KOPT-K1 (cell line): ENCODE data around the gene KCNT1.

Experiments used
- H3K27ac ChIP-seq: fragments of 200-600 bp; sonication (generic); 2 replicates; pipeline ENCODE4 v1.5.1; 2016; ENCODE audit warnings: antibody characterized with exemption, mild to moderate bottlenecking, low read depth, low read length; ENCODE audit not compliant: poor library complexity, severe bottlenecking
- H3K36me3 ChIP-seq: fragments of 200-600 bp; sonication (generic); 2 replicates; pipeline ENCODE4 v1.5.1; 2017; ENCODE audit warnings: antibody characterized with exemption, mild to moderate bottlenecking, low read length, moderate library complexity; ENCODE audit not compliant: insufficient read depth
- H3K9me3 ChIP-seq: fragments of 200-600 bp; sonication (generic); 2 replicates; pipeline ENCODE4 v1.5.1; 2017; ENCODE audit warnings: antibody characterized with exemption, low read length, mild to moderate bottlenecking; ENCODE audit not compliant: insufficient read depth, poor library complexity, severe bottlenecking

Gene KCNT1

DNA sequence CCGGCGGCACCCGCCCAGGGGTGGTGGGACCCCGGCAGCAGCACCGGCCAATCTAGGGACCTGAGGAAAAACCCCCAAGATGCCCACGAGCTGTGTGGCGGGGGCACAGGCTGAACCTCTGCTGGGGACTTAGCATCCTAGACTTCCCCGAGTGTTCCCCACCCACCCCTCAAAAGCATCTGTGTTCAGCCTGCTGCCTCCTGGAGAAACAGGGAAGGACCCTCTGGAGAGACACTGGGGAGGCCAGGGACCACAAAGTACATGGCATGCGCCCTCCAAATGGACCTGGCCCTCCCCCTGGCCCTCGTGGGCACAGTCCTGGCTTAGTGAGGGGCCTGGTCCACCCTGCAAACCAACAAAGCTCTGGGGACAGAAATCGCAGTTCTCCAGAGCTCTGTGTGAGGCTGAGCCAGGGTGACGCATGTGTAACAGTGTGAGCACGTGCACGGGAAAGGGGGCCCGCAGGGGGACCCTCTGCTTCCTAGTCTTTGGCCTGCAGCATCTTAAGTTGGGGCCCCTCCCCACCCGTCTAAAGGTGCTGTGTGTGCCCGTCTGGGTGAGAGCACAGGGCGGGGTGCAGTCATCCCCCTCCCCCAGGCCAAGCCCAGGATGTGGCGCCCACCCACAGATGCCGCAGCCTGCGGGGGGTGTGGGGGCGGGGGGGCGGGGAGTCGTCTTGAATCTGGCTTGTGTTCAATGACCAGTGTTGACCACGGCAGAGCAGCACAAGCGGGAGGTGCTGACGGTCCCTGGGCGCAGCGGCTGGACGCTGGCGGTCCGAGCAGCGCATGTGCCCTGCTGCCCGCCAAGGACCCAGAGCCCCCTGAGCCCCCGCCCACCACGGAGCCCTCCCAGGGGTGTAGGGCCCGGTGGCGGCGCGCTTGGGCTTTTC is 672 bp upstream of the KCNT1 start:
- no peaks in the 10 kb centered on the region for H3K9me3 ChIP-seq
- H3K27ac ChIP-seq = no peak overlapping the region
- H3K36me3 ChIP-seq = no peaks in the 10 kb centered on the region

DNA sequence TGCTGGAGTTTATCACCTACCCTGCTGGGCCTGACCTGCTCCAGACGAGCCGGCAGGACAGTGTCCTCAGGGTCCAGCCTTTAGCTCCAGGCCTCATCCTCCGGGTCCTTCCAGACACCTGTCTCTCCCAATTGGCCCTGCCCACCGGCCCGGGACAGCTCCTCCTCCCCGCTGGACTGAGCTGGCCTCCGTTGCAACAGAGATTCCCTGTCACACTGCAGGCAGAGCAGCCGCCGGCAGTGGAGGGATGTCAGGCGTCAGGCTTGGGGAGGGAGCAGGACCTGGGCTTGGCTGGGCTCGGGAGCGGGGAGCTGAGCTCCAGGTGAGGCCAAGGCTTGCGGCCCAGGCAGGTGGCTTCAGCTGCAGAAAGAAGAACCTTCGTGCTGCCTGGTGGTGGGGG is 1.7 kb downstream of the KCNT1 start:
- Histone ChIP-seq H3K27ac (no peak overlapping the region), H3K9me3 (no peaks in the 10 kb centered on the region), H3K36me3 (no peaks in the 10 kb centered on the region)

DNA sequence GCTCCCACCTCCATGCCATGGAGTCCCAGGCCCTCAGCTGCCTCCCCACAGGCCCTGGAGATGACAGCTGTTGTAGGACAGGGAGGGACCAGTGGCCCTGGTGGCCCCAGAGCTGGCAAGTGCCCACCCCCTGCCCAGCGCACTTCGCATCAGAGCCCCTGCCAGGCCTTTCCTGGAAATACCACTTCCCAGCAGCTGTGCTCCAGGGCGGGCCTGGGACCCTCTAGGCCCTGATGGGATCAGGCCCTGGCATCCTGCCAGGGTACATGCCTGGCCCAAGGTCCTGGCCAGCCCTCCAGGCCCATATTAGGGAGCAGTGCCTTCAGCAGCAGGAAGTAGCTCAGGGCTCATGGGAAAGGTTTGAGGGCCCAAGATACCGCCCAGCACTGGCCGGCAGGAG is 2.5 kb downstream of the KCNT1 start:
- Histone ChIP-seq H3K27ac (no peak overlapping the region), H3K9me3 (no peaks in the 10 kb centered on the region), H3K36me3 (no peaks in the 10 kb centered on the region)

DNA sequence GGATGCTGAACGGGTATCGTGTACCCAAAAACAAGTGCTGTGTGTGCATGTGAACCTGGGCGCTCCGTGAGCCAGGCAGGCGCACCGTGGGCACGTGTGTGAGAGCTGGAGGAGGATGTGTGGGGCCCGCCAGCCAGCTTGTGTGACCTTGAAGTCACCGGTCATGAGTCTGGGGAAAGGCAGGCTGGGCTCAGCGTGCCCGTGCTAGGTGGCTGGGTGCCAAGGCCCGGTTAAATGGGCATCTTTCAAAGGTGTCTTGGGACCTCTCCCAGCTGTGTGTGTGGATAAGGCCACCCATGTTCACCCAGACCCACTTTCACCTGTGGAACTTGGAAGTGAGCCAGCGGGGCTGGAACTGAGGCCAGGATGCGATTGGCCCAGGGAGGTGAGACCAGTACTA is 3.4 kb downstream of the KCNT1 start:
- H3K27ac ChIP-seq = no peak overlapping the region
- no peaks in the 10 kb centered on the region for H3K9me3 ChIP-seq
- H3K36me3 ChIP-seq = no peaks in the 10 kb centered on the region

DNA sequence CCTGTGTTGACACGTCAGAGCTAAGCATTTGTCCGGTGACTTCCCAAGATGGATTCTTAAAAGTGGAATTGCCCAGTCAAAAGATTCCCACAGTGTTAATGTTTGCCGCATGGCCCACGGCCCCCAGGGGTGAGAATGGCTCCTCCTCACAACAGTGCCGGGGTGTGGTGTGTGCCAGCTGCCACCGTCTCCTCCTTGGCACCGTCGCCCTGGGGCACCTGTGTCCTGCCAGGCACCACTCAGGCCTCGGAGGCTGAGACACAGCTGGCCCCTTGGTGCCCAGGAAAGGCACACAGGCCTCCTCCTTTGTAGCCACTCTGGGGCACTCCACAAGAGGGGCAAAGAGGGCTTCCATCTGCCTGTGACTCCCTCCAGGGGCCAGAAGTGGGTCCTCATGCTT is 4.3 kb downstream of the KCNT1 start:
- no peaks in the 10 kb centered on the region for H3K9me3 ChIP-seq

DNA sequence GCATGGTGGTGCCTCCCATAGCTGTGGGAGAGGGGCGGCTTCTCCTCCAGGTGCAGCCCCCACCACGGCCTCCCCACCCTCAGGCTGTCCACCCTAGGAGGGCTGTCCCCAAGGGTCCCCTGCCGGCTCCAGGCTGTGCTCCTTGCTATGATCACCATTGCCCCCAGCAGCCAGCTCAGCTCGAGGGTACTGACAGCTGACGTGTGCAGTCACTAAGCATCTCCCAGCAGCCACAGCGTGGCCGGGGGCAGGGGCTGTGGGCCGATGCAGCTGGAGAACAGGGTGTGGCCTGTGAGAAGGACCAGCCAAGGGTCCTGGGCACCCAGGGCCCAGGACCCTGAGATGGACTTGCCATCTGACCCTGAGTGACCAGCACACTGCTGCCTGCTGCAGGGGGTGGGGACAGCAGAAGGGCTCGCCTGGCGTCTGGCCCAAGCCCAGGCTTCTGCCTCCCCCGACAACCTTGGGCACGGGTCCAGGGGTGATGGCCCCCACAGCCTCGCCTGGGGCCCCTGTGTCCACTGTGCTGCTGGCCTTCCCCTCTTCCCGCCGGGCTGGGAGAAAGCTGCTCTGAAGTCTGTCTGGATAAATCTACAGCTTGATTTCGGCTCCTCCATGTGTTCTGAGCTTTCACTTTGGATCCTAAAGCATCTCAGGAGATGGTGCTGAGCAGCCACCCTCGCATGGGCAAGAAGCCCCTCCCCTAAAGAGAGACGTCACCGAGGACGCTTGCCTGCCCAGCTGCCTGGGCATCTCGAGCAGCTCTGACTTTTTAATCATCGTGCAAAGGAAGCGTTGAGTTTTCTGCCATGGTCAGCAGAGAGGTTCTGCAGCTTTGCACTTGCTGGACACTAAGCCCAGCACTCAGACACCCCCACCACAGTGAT is 5.5 kb downstream of the KCNT1 start:
- H3K36me3 ChIP-seq = no peaks in the 10 kb centered on the region
- no peaks in the 10 kb centered on the region for H3K9me3 ChIP-seq
- no peak overlapping the region for H3K27ac ChIP-seq

More for the DNA sequence above, 4.3 kb downstream of the KCNT1 start:
- no peaks in the 10 kb centered on the region for H3K36me3 ChIP-seq
- H3K27ac ChIP-seq = no peak overlapping the region

DNA sequence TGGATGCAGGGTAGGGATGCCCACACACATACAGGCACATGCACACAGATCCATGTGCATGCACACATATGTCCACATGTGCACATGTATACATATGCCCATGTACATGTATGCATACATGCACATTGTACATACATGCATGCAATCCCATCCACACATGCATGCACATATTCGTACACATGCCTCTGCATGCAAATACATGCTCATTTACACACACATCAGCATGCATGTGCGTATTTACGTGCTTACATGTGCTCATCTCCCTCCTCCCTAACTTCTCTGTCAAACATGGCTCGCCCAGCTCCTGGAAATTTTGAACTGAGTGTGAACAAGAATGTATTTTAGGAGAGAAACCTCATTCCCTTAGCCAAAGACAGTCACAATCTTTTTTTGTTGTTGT is 6.2 kb downstream of the KCNT1 start:
- Histone ChIP-seq H3K9me3 (no peaks in the 10 kb centered on the region), H3K36me3 (no peaks in the 10 kb centered on the region), H3K27ac (no peak overlapping the region)

DNA sequence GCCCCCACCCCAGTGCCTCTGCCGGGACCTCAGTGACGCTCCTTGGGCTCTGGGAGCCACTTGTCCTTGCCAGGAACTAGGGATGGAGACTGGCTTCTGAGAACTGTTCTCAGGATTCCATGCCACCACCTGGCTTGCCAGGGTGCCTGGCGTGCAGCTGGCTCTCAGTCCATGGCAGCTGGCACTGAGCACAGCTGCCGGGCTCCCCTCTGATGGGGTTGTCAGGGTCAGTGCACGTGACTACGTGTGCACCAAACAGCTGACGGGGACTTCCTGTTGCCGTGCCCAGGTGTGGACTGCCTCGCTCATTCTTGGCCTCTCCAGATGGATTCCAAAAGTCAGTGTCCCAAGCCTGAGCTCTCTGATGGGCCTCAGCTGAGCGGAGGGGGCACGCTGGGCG is 9.4 kb downstream of the KCNT1 start:
- no peaks in the 10 kb centered on the region for H3K9me3 ChIP-seq
- H3K27ac ChIP-seq = no peak overlapping the region
- H3K36me3 ChIP-seq = no peaks in the 10 kb centered on the region

DNA sequence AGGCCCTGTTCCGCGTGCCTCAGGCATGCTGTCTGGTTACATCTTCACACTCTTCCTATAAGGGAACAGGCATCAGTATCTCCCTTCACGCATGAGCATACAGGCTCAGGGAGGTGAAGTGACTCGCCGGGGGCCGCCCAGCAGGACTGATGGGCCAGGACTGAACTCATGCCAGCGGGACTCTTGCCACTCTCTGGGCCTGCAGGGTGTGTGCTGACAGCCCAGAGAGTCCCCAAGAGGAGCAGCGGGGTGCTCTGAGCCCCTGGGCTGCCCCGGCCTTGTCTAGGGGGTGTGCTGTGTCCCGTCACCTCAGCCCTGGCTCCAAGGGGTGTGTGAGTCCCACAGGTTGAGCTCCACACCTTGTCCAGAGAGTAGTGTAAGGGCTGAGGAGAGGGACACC is 9.9 kb downstream of the KCNT1 start:
- Histone ChIP-seq H3K36me3 (no peaks in the 10 kb centered on the region), H3K27ac (no peak overlapping the region), H3K9me3 (no peaks in the 10 kb centered on the region)

DNA sequence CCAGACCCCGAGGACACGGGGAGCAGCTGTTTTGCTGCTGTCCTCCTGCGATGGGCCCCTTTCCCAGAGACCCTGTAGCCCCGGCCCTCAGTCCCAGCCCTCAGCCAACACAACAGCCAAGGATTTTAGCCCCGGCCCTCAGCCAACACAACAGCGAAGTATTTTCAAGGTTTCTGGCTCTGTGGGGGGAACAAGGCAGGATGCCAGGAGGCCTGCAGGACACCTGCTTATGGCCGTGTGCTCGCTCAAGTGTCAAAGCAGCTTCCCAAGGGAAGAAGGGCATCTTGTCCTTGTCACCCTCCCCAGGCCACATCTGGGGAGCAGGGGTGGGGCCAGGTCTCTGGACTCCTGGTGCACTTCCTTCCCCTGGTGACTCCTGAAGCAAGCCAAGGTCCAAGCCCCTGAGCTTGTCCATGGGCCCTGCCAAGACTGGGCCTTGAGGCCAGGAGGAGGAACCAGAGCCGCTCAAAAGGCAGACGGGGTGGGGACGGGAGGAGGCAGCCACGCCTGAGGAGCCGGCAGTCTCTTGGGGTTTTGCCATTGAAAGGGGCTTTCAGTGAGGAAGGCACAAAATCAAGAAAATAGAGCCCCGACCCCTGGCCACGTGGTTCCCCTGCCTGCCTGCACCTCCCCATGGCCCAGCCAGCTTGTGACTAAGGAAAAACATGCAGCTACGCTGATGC is 10.8 kb downstream of the KCNT1 start:
- Histone ChIP-seq H3K9me3 (no peaks in the 10 kb centered on the region), H3K27ac (no peak overlapping the region), H3K36me3 (no peaks in the 10 kb centered on the region)

DNA sequence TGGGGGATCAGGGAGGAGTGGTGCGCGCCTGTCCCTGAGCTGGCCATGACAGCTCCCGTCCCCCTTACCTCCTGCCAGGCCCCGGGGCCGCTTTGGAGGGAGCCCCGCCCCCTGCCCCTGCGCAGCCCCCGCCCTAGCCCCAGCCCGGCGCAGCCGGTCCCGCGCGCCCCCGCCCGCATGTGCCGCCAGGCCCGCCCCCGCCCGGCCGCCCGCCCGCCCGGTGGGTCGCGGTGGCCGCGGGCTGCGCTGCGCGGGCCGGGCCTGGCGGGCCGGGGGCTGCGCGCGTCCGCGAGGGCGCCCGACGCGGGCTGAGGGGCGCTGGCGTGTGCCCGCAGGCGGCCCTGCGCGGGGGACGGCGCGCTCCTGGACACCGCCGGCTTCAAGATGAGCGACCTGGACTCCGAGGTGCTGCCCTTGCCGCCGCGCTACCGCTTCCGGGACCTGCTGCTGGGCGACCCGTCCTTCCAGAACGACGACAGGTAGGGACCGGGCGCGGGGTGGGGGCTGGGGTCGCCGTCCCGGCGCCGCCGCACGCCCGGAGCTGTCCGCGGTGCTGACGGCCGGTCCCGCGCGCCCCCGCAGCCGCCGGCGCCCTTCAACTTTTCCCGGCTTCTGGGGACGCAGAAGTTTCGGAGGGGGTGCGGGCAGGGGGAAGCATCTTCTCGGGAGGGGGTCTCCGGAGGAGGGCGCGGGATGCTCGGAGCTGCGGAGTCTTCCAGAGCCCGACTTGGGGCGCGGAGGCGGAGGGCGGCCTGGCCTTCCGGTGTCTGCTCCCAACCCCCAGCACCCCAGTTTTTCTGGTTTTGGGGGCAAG is 12.5 kb downstream of the KCNT1 start:
- H3K27ac ChIP-seq = no peak overlapping the region
- H3K9me3 ChIP-seq = no peaks in the 10 kb centered on the region
- H3K36me3 ChIP-seq = no peaks in the 10 kb centered on the region

DNA sequence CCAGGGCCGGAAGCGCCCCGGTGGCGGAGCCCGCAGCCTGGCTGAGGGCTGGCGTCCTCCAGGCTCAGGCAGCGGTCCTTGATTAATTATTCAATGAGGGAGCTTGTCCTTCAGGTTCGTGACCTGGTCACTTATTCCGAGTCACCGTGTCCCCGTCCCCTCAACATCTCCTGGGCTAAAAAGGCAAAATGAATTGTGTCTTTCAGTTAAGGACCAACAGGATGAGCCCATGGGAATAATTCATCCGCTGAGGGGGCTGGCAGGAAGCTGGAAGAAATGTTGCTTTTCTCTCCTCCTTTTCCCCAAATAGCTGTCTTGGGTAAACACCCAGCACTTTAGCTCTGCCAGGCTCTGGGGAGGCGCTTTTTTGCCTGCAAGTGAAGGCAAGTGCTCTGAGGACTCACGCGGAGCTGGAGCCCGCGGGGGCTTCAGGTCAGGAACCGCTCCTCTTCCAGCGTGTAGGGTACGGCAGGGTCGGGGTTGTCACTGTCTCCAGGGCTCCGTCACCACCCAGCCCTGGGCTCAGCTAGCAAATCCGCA is 13.1 kb downstream of the KCNT1 start:
- Histone ChIP-seq H3K9me3 (no peaks in the 10 kb centered on the region), H3K27ac (no peak overlapping the region), H3K36me3 (no peaks in the 10 kb centered on the region)

DNA sequence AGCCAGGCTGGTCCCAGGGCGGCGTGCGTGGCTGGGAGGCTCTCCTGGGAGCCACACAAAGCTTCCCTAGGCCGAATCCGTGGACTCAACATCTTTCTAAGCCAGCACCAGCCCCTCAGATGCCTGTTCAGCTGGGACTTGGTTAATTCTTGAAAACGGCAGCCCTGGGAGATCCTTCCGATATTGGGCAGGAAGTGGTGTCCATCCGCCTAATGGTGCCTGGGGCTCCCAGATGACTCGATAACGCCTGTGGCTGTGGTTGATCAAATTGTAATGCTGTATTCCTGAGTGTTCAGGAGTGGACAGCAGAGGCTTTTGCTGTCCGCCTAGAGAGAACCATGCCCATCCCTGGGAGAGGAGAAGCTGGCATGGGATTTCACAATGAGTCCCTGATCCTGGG is 14.1 kb downstream of the KCNT1 start:
- Histone ChIP-seq H3K9me3 (no peaks in the 10 kb centered on the region), H3K27ac (no peak overlapping the region), H3K36me3 (no peaks in the 10 kb centered on the region)

DNA sequence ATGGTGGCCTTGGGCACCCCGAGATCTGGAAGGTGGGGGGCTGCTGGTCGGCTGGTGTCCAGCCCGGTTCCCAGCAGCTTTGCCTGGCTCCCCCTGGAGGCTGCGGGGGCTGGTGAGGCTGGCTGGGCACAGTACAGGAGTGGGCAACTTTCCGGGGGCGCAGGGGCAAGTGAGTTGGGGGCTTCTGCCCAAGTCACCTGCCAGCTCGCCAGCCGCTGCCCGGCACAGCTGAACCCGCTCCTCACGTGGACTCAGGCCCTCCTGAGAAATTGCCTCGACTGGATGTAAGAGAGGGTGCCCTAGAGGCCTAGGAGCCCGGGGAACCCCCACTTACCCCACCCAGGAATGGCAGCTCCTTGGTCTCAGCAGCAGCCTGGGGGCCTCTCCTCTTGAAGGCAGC is 15.4 kb downstream of the KCNT1 start:
- Histone ChIP-seq H3K27ac (no peak overlapping the region), H3K36me3 (no peaks in the 10 kb centered on the region), H3K9me3 (no peaks in the 10 kb centered on the region)
